Natural killer cell (primary cell): ENCODE results near the gene SLAMF8. TPM values are rescaled to one million over a fixed set of nuclear protein-coding genes. Genes with fewer than 3 reads are reported as not detected.

Experiments used
- ATAC-seq, 3 donors: fragments of 150-1000 bp in 2 of 3; fragments of 200-7000 bp in 1 of 3; cut with Tn5 transposase; 1 replicate in 1 of 3; 2 replicates in 2 of 3; pipeline ENCODE4 v1.10.0; 2021; ENCODE audit warnings: mild to moderate bottlenecking in 2 of 3, moderate library complexity in 2 of 3
- DNase-seq, 2 donors: peaks; one replicate each; pipeline versions ENCODE4 v3.0.0 to v3.0.0-alpha.2; 2013 to 2021; ENCODE audit warnings: mixed read lengths in 1 of 2
- H3K27ac ChIP-seq: one replicate; pipeline ENCODE4 v1.5.1; 2013; ENCODE audit warnings: mild to moderate bottlenecking, low read length
- H3K27me3 ChIP-seq: one replicate; pipeline ENCODE4 v1.6.1; 2013; ENCODE audit warnings: low read length; ENCODE audit not compliant: control insufficient read depth, insufficient read depth
- H3K36me3 ChIP-seq: one replicate; pipeline ENCODE4 v1.6.1; 2013; ENCODE audit warnings: low read length; ENCODE audit not compliant: control insufficient read depth, insufficient read depth
- H3K4me1 ChIP-seq: one replicate; pipeline ENCODE4 v1.6.1; 2013; ENCODE audit warnings: low read length; ENCODE audit not compliant: control insufficient read depth, insufficient read depth
- H3K4me3 ChIP-seq: one replicate; pipeline ENCODE4 v1.5.1; 2013; ENCODE audit warnings: low read length
- H3K9me3 ChIP-seq: one replicate; pipeline ENCODE4 v1.6.1; 2013; ENCODE audit warnings: low read length; ENCODE audit not compliant: control insufficient read depth, insufficient read depth
- H3K27ac Mint-ChIP-seq, 2 donors: one replicate each; pipeline ENCODE4 v1.8.0; 2022; ENCODE audit warnings: mild to moderate bottlenecking in 2 of 2, mixed read lengths in 2 of 2, moderate library complexity in 1 of 2
- H3K27me3 Mint-ChIP-seq, 2 donors: one replicate each; pipeline ENCODE4 v1.8.0; 2022; ENCODE audit warnings: low read depth in 2 of 2, mixed read lengths in 2 of 2
- H3K36me3 Mint-ChIP-seq: one replicate; pipeline ENCODE4 v1.8.0; 2022; ENCODE audit warnings: mixed read lengths
- H3K4me1 Mint-ChIP-seq, 2 donors: one replicate each; pipeline ENCODE4 v1.8.0; 2022; ENCODE audit warnings: mixed read lengths in 2 of 2
- H3K4me3 Mint-ChIP-seq: one replicate; pipeline ENCODE4 v1.8.0; 2022; ENCODE audit warnings: mild to moderate bottlenecking, moderate library complexity, mixed read lengths
- H3K9me3 Mint-ChIP-seq, 2 donors: one replicate each; pipeline ENCODE4 v1.8.0; 2022; ENCODE audit warnings: mixed read lengths in 2 of 2
- WGBS: methylation state at CpG from one replicate; pipeline ENCODE4 v1.1.7; 2013; ENCODE audit warnings: missing lambda C conversion rate; ENCODE audit not compliant: insufficient coverage; 5-methylcytosine and 5-hydroxymethylcytosine counted together
- intact Hi-C: fragments of 100-400 bp; cut with micrococcal nuclease; formaldehyde crosslinking; loops from one replicate; pipeline ENCODE4 v1.14.2; 2022
- total RNA-seq, 4 donors: library from RNA; stranded (reverse); fragments of 120-200 nt in 1 of 4; gene quantifications; one replicate each; pipeline versions ENCODE4 v1.2.3 to v1.2.4, GENCODE V29; 2013 to 2022
- TF ChIP-seq, protein P1 (sequence below): fragments of 200-600 bp; IDR thresholded peaks from one replicate; pipeline ENCODE4 v1.8.0; 2022; ENCODE audit warnings: antibody characterized with exemption

Gene SLAMF8
- total RNA-seq, 3 donors from 2014 or later (not counting 1 experiment from before 2014, with no cell fraction given): 0.64 to 4.4 (median 2.8) TPM

DNA sequence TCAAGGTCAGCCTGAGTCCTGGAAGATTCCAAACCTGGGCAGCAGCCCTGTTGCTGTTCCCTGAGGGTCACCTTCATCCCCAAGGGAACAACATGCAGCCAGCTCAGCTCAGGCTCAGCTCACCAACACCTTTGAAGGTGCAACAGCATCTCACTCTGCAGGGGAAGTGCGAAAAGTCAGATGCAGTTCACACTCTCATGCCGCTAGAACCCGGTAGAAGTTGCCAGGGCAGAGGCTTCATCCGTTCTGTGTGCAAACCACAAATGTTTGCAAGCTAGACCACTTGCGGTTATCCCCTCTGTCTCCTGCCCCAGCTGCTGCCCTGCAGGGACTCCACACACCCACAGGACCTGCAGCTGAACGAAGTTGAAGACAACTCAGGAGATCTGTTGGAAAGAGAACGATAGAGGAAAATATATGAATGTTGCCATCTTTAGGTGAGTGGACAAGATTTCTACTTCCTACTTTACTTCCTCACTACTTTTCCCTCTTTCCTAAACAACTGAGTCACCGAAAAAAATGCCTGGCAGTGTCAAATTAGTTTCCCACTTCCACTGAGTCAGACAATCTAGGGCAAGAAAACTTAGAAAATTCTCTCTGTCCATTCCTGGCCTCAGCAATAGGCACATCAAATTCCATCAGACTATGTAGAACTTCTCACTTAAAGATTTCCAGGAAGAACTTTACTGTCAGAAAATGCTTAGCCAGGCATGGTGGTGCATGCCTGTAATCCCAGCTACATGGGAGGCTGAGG, 26.3 kb upstream of the SLAMF8 start:
- WGBS: 3% methylated on average over 6 of the region's 8 CpGs
- Mint-ChIP-seq H3K27me3 (peaks cover 0 to 11% of the 10 kb centered on the region in 2 donors), H3K4me1 (peaks cover 70 to 73% of the 10 kb centered on the region in 2 donors), H3K9me3 (no peaks in the 10 kb centered on the region), H3K4me3 (peak overlapping the region; percentile 96), H3K27ac (peak overlapping the region; percentile 87 to 90), H3K36me3 (peaks cover 7% of the 10 kb centered on the region)
- ATAC-seq (peak; percentile 84 to 90 (median 86)), DNase-seq (peak; percentile 59 to 71)
- H3K9me3 ChIP-seq: no peaks in the 10 kb centered on the region
- H3K27me3 ChIP-seq: no peaks in the 10 kb centered on the region
- no peaks in the 10 kb centered on the region for H3K36me3 ChIP-seq
- H3K4me1 ChIP-seq: peaks cover 56% of the 10 kb centered on the region
- intact Hi-C loops: loop anchor here (2.0 to 10.0 kb wide), 3 partner anchors 26 to 204 kb away; partner anchors contain the start of gene SLAMF8
- TF ChIP-seq, protein P1, sequence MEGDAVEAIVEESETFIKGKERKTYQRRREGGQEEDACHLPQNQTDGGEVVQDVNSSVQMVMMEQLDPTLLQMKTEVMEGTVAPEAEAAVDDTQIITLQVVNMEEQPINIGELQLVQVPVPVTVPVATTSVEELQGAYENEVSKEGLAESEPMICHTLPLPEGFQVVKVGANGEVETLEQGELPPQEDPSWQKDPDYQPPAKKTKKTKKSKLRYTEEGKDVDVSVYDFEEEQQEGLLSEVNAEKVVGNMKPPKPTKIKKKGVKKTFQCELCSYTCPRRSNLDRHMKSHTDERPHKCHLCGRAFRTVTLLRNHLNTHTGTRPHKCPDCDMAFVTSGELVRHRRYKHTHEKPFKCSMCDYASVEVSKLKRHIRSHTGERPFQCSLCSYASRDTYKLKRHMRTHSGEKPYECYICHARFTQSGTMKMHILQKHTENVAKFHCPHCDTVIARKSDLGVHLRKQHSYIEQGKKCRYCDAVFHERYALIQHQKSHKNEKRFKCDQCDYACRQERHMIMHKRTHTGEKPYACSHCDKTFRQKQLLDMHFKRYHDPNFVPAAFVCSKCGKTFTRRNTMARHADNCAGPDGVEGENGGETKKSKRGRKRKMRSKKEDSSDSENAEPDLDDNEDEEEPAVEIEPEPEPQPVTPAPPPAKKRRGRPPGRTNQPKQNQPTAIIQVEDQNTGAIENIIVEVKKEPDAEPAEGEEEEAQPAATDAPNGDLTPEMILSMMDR: no peak
- H3K4me3 ChIP-seq: peak overlapping the region; percentile 49
- peak overlapping the region; percentile 39 for H3K27ac ChIP-seq

DNA sequence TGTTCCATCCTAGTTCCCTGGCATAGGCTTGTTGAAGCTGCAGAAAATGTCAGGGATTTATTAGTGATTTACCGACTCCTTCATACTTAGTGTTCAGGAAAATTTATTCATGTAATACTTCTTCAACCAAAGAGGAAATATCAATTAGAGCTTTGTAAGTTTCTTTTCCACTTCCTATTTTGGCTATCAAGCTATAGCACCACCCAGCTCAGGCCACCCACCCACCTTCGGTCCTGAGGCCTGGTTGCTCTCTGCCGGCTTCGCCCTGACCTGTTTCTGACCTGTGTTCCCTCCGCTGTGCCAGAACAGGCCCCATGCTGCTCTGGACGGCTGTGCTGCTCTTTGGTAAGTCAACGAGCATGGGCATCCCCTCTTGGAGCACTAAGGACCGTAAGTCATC, 24.6 kb upstream of the SLAMF8 start, which contains the start of gene FCRL6:
Gene FCRL6 (plus strand): TSS at position 250 of the 400 bp plus-strand sequence. CDS start 65 bp downstream, at position 315.
- H3K4me1 ChIP-seq: peaks cover 67% of the 10 kb centered on the region
- DNase-seq: no peak
- peak within 1 kb of the TSS; percentile 57 for H3K27ac ChIP-seq
- H3K9me3 ChIP-seq: no peaks in the 10 kb centered on the region
- intact Hi-C loops: loop anchor here (5.0 to 10.0 kb wide), 2 partner anchors 50 to 203 kb away; no protein-coding TSS in a partner anchor
- peak within 1 kb of the TSS; percentile 96 for H3K4me3 Mint-ChIP-seq
- WGBS: 55% methylated on average over 7 of the region's 8 CpGs
- no peak for ATAC-seq
- peaks cover 0 to 4% of the 10 kb centered on the region in 2 donors for H3K9me3 Mint-ChIP-seq
- H3K4me1 Mint-ChIP-seq: peaks cover 87 to 91% of the 10 kb centered on the region in 2 donors
- H3K36me3 ChIP-seq: peaks cover 9% of the 10 kb centered on the region
- H3K36me3 Mint-ChIP-seq: peaks cover 24% of the 10 kb centered on the region
- H3K27me3 Mint-ChIP-seq: peaks cover 0 to 11% of the 10 kb centered on the region in 2 donors
- TF ChIP-seq, protein P1: no peak
- H3K27me3 ChIP-seq: no peaks in the 10 kb centered on the region
- peak within 1 kb of the TSS; percentile 87 to 90 for H3K27ac Mint-ChIP-seq
- H3K4me3 ChIP-seq: peak within 1 kb of the TSS; percentile 49

DNA sequence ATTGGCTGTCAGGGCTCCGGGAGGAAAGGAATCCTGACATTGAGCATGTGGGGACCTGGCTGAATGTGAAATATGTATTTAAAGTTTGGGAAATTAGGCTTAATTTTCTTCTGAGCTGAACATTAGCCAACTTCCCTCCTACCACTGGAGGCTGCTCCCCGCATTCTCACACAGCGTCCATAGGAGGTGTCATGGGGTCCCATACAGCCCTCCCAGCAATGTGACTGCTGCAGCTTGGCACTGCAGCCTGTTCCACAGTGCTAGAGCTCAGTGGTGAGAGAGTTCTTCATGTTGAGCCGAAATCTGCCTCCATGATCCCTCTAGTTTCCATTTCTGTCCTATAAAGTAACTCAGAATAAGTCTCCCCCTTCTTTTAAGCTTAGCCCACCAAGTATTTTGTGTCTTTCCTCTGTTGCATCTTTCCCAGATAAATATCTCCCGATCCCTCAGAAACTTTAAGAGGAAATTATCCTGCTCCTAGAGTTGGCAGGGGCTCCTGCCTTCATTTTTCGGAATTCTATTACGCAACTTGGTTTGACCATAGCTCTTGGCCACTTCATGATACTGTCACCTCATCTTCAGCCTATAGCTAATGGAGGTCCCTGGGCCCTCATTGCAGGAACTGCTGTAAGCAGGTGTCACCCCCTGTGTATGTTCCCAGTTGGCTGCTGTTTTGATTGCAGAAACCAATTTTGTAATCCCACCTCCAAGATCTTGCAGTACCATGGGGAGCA, 22.6 kb upstream of the SLAMF8 start:
- Histone ChIP-seq H3K27me3 (no peaks in the 10 kb centered on the region), H3K27ac (peak overlapping the region; percentile 26), H3K4me3 (peak overlapping the region; percentile 49), H3K36me3 (peaks cover 24% of the 10 kb centered on the region), H3K9me3 (no peaks in the 10 kb centered on the region), H3K4me1 (peaks cover 67% of the 10 kb centered on the region)
- H3K36me3 Mint-ChIP-seq: peaks cover 30% of the 10 kb centered on the region
- peak overlapping the region; percentile 87 to 90 for H3K27ac Mint-ChIP-seq
- peaks cover 87 to 90% of the 10 kb centered on the region in 2 donors for H3K4me1 Mint-ChIP-seq
- H3K27me3 Mint-ChIP-seq: peaks cover 0 to 11% of the 10 kb centered on the region in 2 donors
- H3K4me3 Mint-ChIP-seq: peak overlapping the region; percentile 96
- 64% methylated on average over 6 of the region's 7 CpGs for WGBS
- peaks cover 0 to 4% of the 10 kb centered on the region in 2 donors for H3K9me3 Mint-ChIP-seq
- peak in 1 of 2 donors; percentile 20 for DNase-seq
- peak; percentile 27 to 36 (median 33) for ATAC-seq
- TF ChIP-seq, protein P1: no peak
- intact Hi-C loops: loop anchor here (1.0 to 10.0 kb wide), 3 partner anchors 10 to 201 kb away; no protein-coding TSS in a partner anchor
